Hepatic stellate cell (primary cell): ENCODE data around the gene DCAF10.
"Not testable (repeated sequence)": the region's sequence is repeated elsewhere in the genome, so short reads cannot be mapped to it uniquely, and the experiment has no call there.

Source experiments
- DNase-seq: peaks from one replicate; pipeline ENCODE4 v3.0.0; 2011; ENCODE audit warnings: low spot score

Gene DCAF10, protein sequence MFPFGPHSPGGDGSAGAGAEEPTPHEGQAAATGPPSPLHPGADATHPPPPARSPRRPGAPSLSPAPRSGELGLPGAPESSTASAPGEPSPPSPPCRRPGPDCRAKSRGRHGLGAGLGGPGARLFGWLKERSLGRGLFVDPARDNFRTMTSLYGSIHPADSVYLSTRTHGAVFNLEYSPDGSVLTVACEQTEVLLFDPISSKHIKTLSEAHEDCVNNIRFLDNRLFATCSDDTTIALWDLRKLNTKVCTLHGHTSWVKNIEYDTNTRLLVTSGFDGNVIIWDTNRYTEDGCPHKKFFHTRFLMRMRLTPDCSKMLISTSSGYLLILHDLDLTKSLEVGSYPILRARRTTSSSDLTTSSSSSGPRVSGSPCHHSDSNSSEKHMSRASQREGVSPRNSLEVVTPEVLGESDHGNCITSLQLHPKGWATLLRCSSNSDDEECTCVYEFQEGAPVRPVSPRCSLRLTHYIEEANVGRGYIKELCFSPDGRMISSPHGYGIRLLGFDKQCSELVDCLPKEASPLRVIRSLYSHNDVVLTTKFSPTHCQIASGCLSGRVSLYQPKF

GRCh38 chr9:37800631-37801286 lies at the start of gene DCAF10:
Gene DCAF10 (plus strand): TSS chr9:37800797. CDS start chr9:37800867, 70 bp downstream.
- peak; percentile 80 for DNase-seq

GRCh38 chr9:37751186-37751585 lies 49.4 kb upstream of the DCAF10 start:
- DNase-seq = no peak

DNA sequence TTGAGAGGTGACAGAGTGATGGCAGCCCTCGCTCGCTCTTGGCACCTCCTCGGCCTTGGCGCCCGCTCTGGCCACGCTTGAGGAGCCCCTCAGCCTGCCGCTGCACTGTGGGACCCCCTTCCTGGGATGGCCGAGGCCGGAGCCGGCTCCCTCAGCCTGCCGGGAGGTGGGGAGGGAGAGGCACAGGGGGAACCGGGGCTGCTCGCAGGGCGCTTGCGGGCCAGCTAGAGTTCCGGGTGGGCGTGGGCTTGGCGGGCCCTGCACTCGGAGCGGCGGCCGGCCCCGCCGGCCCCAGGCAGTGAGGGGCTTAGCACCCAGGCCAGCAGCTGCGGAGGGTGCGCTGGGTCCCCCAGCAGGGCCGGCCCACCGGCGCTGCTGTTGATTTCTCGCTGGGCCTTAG lies 48.9 kb upstream of the DCAF10 start:
- not testable (repeated sequence) for DNase-seq

- not testable (repeated sequence) for DNase-seq
Measured at GRCh38 chr9:37752112-37752511, 48.5 kb upstream of the DCAF10 start.

DNA sequence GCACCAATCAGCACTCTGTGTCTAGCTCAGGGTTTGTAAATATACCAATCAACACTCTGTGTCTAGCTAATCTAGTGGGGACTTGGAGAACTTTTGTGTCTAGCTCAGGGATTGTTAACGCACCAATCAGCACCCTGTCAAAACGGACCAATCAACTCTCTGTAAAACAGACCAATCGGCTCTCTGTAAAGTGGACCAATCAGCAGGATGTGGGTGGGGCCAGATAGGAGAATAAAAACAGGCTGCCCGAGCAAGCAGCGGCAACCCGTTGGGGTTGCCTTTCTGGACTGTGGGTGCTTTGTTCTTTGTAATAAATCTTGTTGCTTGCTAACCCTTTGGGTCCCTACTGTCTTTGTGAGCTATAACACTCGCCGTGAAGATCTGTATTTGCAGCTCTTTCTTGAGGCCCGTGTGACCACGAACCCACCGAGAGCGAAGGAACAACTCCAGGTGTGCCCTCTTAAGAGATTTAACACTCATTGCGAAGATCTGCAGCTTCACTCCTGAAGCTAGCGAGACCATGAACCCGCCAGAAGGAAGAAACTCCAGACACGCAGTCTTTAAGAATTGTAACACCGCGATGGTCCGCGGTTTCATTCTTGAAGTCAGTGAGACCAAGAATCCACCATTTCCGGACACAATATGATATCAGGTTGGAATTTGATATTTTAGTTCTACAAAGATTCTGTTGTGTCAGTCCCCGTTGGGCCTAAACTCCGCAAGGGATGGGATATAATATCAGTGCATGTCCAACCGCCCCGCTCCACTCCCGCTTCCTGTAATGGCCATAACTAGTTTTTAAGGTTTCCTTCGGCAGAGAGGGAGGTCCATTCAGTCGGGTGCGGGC lies 47.7 kb upstream of the DCAF10 start:
- no peak for DNase-seq

GRCh38 chr9:37753489-37754190 lies 47.0 kb upstream of the DCAF10 start, which contains the start of gene TRMT10B:
Gene TRMT10B (plus strand): TSS chr9:37753805. CDS start chr9:37761932, 8,127 bp downstream.
- peak; percentile 85 for DNase-seq

GRCh38 chr9:37758747-37759146 lies 41.9 kb upstream of the DCAF10 start:
- no peak for DNase-seq

- peak; percentile 32 for DNase-seq
Measured at GRCh38 chr9:37760416-37761161, 40.0 kb upstream of the DCAF10 start.

GRCh38 chr9:37761511-37761910 lies 39.1 kb upstream of the DCAF10 start:
- DNase-seq = no peak

DNA sequence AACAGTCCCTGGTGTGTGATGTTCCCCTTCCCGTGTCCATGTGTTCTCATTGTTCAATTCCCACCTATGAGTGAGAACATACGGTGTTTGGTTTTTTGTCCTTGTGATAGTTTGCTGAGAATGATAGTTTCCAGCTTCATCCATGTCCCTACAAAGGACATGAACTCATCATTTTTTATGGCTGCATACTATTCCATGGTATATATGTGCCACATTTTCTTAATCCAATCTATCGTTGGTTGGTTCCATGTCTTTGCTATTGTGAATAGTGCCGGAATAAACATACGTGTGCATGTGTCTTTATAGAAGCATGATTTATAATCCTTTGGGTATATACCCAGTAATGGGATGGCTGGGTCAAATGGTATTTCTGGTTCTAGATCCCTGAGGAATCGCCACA lies 35.3 kb upstream of the DCAF10 start:
- not testable (repeated sequence) for DNase-seq

- no peak for DNase-seq
Measured at GRCh38 chr9:37769306-37769705, 31.3 kb upstream of the DCAF10 start.

DNA sequence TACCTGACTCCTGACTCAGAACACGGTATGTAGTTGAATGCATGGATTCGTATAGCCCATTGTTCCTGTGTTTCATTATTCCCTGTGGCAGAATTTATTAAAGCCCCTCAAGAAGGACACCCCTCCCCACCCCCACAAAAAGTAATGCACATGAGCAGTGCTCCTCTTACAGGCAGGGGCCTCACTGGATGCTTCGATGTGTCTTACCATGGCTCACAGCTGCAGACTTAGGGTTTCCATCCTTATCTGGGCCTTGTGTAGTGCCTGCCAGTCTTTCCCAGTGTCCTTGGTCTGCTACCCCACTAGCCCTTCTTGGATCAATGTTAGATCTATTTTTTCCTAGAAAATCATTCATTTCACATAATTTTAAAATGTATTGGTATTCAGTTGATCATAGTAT lies 30.6 kb upstream of the DCAF10 start:
- DNase-seq = no peak

DNA sequence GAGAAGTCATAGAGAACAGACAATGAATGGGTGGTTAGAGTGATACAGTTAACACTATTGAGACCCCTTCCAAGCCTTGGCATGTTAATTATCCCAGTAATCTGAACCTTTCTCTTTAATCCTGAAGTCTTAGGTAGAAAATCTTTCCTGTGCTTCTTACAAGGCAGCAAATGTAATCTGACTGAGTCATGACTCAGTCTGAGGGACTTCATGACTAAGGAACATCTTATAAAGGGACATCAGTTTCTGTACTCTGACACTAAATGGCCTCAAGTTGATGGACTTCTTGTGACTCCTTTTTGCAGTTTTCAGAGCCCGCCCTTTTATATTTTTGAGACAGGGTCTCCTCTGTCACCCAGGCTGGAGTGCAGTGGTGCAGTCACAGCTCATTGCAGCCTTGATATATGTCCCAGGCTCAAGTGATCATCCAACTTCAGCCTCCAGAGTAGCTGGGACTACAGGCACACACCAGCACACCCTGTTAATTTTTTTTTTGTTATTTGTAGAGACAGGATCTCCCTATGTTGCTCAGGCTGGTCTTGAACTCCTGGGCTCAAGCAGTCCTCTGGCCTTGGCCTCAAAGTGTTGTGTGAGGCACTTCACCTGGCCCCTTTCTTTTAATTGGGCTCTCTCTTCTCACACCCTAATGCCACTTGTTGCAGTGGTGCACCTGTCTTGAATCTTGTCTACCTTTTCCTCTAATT lies 25.2 kb upstream of the DCAF10 start:
- DNase-seq = no peak

DNA sequence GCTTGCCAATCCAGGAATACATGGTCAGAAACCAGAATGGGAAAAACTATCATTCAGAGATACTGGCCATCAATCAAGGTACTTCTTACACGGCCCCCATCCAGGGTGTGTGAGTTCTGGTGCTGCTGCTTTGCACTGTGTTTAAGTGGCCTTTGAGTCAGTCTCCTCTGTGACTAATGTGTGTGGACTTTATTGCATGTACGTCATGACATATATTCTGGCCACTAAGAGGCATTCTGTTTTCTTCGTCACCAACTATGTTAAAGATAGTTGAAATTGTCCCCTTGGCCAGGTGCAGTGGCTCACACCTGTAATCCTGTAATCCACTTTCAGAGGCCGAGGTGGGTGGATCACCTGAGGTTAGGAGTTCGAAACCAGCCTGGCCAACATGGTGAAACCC lies 24.3 kb upstream of the DCAF10 start:
- DNase-seq = peak; percentile 37

GRCh38 chr9:37778534-37778933 lies 22.1 kb upstream of the DCAF10 start:
- no peak for DNase-seq

DNA sequence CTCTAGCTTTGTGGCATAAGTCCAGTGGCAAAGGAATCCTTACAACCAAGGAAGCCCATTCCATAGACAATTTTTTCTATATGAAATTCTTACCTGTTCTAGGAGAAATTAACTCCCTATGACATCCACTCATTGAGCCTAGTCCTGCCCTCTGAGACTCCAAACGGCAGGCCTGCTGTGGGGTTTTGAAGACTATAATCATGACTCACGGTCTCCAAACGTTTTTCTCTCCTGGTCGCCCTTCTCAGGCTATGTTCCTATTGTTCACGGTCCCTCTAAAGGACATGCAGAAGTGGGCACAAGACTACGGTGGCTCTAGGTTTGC lies 16.3 kb upstream of the DCAF10 start:
- peak; percentile 31 for DNase-seq

GRCh38 chr9:37784616-37785483 lies 15.7 kb upstream of the DCAF10 start, which contains the start of gene EXOSC3:
Gene EXOSC3 (minus strand): TSS chr9:37785064. CDS start chr9:37785044, 20 bp downstream.
- peak; percentile 88 for DNase-seq

GRCh38 chr9:37787059-37787458 lies 13.5 kb upstream of the DCAF10 start:
- DNase-seq = no peak

DNA sequence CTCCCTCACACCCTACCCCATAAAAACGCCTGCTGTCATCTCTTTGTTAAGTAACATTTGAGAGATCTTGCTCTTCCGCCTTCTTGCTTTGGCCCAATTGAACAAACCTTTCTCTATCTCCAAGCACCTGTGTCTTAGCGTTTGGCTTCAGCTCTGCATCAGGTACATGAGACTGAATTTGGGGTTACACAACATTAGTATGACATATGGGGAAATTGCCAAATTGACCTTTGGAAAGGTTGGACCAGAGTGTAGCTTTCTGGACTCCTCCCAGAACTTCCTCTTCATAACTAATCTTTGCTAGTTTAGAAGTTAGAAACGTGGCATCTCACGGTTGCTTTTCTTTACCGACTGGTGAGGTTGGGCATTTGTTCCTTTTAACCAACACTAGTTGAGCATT lies 12.3 kb upstream of the DCAF10 start:
- no peak for DNase-seq
